A673 (cell line): Measurements from ENCODE around the gene S100B. TPM values are rescaled to one million over a fixed set of nuclear protein-coding genes. Genes with fewer than 3 reads are reported as not detected.

ENCODE experiments used
- BruUV-seq: library from RNA; stranded (reverse); fragments of 400-500 nt; replicated peaks from 2 replicates; lab custom pipeline; 2021; lab: Mats Ljungman, UMichigan
- CTCF ChIA-PET: fragments of 300-600 bp; sonication (Branson Sonifier 250); formaldehyde crosslinking; loops from one replicate; lab custom pipeline; 2022; ENCODE audit warnings: antibody characterized with exemption; lab: Charles Lee
- POLR2A ChIA-PET: fragments of 300-600 bp; sonication (Branson Sonifier 250); formaldehyde crosslinking; loops from one replicate; lab custom pipeline; 2022; ENCODE audit warnings: antibody characterized with exemption; ENCODE audit not compliant: low non-redundant PET; lab: Charles Lee
- DNase-seq: peaks from one replicate; pipeline ENCODE4 v3.0.0-alpha.2; 2015; ENCODE audit warnings: low spot score
- H3K27ac ChIP-seq: fragments of 200-600 bp; sonication (generic); 2 replicates; pipeline ENCODE4 v1.5.1; 2016; ENCODE audit warnings: mixed run types, low read depth, mild to moderate bottlenecking, mixed read lengths, antibody characterized with exemption, low read length; ENCODE audit not compliant: poor library complexity, severe bottlenecking
- H3K27me3 ChIP-seq: fragments of 200-600 bp; sonication (generic); replicated peaks from 2 replicates; pipeline ENCODE4 v1.6.1; 2017; ENCODE audit warnings: mixed run types, low read depth, mild to moderate bottlenecking, mixed read lengths, antibody characterized with exemption, low read length; ENCODE audit not compliant: insufficient read depth, poor library complexity
- H3K36me3 ChIP-seq: fragments of 200-600 bp; sonication (generic); 2 replicates; pipeline ENCODE4 v1.6.1; 2016; ENCODE audit warnings: mixed run types, mild to moderate bottlenecking, mixed read lengths, antibody characterized with exemption, low read length; ENCODE audit not compliant: insufficient read depth, poor library complexity, severe bottlenecking
- H3K4me1 ChIP-seq: fragments of 200-600 bp; sonication (generic); 2 replicates; pipeline ENCODE4 v1.6.1; 2017; ENCODE audit warnings: mixed run types, mild to moderate bottlenecking, mixed read lengths, antibody characterized with exemption, low read length; ENCODE audit not compliant: insufficient read depth, poor library complexity, severe bottlenecking
- H3K4me3 ChIP-seq: fragments of 200-600 bp; sonication (generic); 2 replicates; pipeline ENCODE4 v1.5.1; 2016; ENCODE audit warnings: low read depth, mixed run types, mild to moderate bottlenecking, mixed read lengths, low read length; ENCODE audit not compliant: poor library complexity, severe bottlenecking
- H3K9me3 ChIP-seq: fragments of 200-600 bp; sonication (generic); 2 replicates; pipeline ENCODE4 v1.6.1; 2016; ENCODE audit warnings: mixed run types, low read depth, mild to moderate bottlenecking, mixed read lengths, antibody characterized with exemption, low read length; ENCODE audit not compliant: poor library complexity, severe bottlenecking
- CTCF ChIP-seq: fragments of 300-800, 200-600 bp; sonication (generic); conservative IDR thresholded peaks from 2 replicates; pipeline ENCODE4 v1.5.1; 2017; ENCODE audit warnings: low read depth, mild to moderate bottlenecking, antibody characterized with exemption, low read length, moderate library complexity, mixed read lengths
- EZH2 ChIP-seq: fragments of 200-600 bp; sonication (generic); IDR thresholded peaks from 2 replicates; pipeline ENCODE4 v1.6.1; 2017; ENCODE audit warnings: borderline replicate concordance, low read depth, mild to moderate bottlenecking, mixed read lengths, antibody characterized with exemption, low read length; ENCODE audit not compliant: poor library complexity, severe bottlenecking
- intact Hi-C: fragments of 100-400 bp; cut with micrococcal nuclease; formaldehyde crosslinking; loops from one replicate; pipeline ENCODE4 v1.10.0; 2022; ENCODE audit not compliant: unreplicated experiment
- total RNA-seq: library from RNA; stranded (reverse); gene quantifications from 2 replicates; pipeline ENCODE4 v1.2.3, GENCODE V29; 2021

Gene S100B
- total RNA-seq, 1 experiment from 2014 or later, result not detected

GRCh38 chr21:46550116-46550941 is 54.6 kb downstream of the S100B start:
- no peaks in the 10 kb centered on the region for H3K27me3 ChIP-seq
- H3K27ac ChIP-seq, result no peak overlapping the region
- H3K4me3 ChIP-seq, result no peak overlapping the region
- DNase-seq, result no peak
- TF ChIP-seq CTCF (no peak), EZH2 (no peak)
- intact Hi-C loops, result no loop called here
- no TSS peak for BruUV-seq
- H3K36me3 ChIP-seq, result peaks cover 22% of the 10 kb centered on the region
- ChIA-PET POLR2A (no interaction called here), CTCF (no interaction called here)
- no peaks in the 10 kb centered on the region for H3K4me1 ChIP-seq
- no peaks in the 10 kb centered on the region for H3K9me3 ChIP-seq

GRCh38 chr21:46549650-46550049 is 55.2 kb downstream of the S100B start:
- DNase-seq, result no peak
- Histone ChIP-seq H3K9me3 (no peaks in the 10 kb centered on the region), H3K4me3 (no peak overlapping the region), H3K27me3 (no peaks in the 10 kb centered on the region), H3K4me1 (no peaks in the 10 kb centered on the region), H3K27ac (no peak overlapping the region), H3K36me3 (peaks cover 22% of the 10 kb centered on the region)
- ChIA-PET POLR2A (no interaction called here), CTCF (no interaction called here)
- intact Hi-C loops, result no loop called here
- TF ChIP-seq EZH2 (no peak), CTCF (no peak)
- no TSS peak for BruUV-seq

Other genes with a start within 250 kb of the S100B start
- 37.3 and 45.7 TPM in 2 replicates for gene DIP2A, start 146.2 kb downstream of the S100B start, total RNA-seq
- 86.4 and 88.0 TPM in 2 replicates for gene PRMT2, start 30.6 kb upstream of the S100B start, total RNA-seq